HG03108 (cell line): Measurements from ENCODE around the gene DMTF1.

Source experiments
- ATAC-seq: cut with Tn5 transposase; IDR thresholded peaks from one replicate; pipeline ENCODE4 v1.9.1; 2021; ENCODE audit warnings: moderate library complexity; ENCODE audit not compliant: unreplicated experiment

Gene DMTF1

GRCh38 chr7:87146740-87147386 is 5.4 kb upstream of the DMTF1 start:
- ATAC-seq = no peak

- ATAC-seq = no peak
Measured at GRCh38 chr7:87147500-87147899, 4.8 kb upstream of the DMTF1 start.

- no peak for ATAC-seq
Measured at GRCh38 chr7:87148332-87148955, 3.8 kb upstream of the DMTF1 start.

DNA sequence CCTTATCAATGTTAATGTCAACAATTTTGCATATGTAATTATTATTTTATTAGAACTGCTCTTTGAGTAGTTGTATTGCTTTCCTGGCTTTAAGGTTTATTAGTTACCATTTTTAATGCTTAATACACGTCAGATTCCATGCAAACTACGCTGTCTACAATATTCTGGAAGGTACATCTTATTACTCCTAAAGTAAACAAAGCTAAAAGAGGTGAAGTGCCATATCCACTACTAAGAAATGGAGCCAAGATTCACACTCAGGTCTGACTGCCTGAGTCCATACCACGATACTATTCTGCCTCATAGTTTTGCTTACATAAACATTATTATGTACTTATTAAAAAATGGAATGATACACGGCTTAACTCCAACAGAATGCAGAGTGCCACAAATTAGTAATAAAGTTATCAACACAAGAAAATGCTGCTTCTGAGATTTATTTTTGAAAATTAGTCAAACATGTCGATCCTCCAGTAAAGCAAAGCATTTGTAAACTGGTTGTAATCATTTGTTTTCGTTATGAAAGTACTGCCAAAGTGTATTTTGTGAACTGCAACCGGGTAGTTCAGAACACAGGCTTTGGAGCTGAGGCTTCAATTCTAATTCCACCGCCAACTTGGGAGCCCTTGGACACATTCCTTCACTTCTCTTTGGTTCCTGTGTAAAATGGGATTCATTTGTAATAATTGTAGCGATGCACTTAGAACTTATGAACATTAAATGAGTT is 1.1 kb upstream of the DMTF1 start:
- ATAC-seq = no peak

- ATAC-seq = peak; percentile 1
Measured at GRCh38 chr7:87151729-87152111, 533 bp upstream of the DMTF1 start.

DNA sequence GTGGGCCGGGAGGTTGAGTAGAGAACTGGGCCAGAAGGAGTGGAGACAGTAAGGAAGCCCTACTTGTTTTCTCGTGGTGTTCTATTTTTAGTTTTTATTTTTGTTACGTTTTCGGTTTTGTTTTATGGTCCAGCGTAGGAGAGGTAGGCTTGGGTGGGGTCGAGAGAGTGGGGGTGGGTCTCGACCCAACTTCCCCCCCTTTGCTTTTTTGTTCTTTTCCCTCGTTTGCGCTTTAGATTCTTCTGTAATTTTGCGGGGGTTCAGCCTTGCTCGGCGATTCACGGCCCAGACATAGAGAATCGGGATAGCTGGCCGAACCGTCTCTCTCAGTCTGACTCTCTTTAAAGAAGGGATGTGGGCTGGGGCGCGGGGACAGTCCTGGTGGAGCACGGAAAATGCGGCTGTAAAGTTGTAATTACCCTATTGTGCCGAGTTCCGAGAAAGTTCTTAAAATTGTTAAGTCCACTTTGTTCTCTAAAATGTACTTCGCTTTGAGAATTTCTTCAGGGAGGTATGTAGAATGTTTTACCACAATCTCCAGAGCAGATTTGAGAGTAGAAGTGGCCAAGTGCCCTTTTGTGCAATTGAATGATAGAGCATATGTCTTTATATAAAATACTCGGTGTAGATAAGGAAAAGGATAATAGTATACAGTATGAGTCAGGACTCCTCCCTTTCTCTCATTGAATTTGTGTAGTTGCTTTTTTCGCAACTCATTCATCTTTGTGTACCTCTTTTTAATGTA is 816 bp downstream of the DMTF1 start:
- ATAC-seq = peak; percentile 8

- ATAC-seq = no peak
Measured at GRCh38 chr7:87154166-87154565, 1.9 kb downstream of the DMTF1 start.

DNA sequence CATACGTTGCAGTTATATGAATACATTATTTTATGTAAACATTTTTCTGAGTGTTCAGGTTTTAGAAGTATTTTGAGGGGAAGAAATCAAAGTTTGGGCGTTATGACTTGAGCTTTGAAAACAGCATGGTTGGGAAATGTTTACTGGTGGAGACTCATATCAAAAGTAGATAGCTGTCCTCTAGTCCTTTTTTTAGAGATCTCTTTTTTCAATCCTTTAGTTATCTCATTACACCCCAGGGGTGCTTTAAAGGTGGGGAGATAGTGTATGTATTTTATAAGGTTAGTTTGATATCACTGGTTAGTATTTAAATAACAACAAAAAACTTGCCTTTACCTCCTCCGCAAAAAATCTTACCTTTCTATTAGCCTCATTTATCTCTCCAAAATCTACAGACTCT is 2.3 kb downstream of the DMTF1 start:
- no peak for ATAC-seq

- no peak for ATAC-seq
Measured at GRCh38 chr7:87155788-87156187, 3.5 kb downstream of the DMTF1 start.

- no peak for ATAC-seq
Measured at GRCh38 chr7:87156709-87157108, 4.5 kb downstream of the DMTF1 start.

GRCh38 chr7:87159538-87159937 is 7.3 kb downstream of the DMTF1 start:
- ATAC-seq = no peak

DNA sequence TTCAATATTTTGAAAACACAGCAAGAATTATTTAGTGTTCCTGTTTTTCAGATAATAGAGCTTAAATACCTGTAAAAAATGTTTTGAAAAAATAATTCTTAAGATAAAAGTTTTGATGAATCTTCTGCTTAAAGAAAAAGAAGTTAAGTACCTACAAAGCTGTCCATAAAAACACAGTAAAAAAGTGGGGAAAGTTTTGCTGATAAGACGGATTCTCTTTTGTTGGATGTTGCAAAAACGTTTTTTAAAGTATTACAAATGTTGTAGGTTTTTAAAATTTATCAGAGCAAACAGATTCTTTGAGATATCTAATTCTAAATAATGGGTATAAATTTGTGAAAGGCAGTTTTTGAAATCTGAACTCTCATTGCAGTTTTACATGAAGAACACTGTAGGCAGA is 12.2 kb downstream of the DMTF1 start:
- no peak for ATAC-seq

DNA sequence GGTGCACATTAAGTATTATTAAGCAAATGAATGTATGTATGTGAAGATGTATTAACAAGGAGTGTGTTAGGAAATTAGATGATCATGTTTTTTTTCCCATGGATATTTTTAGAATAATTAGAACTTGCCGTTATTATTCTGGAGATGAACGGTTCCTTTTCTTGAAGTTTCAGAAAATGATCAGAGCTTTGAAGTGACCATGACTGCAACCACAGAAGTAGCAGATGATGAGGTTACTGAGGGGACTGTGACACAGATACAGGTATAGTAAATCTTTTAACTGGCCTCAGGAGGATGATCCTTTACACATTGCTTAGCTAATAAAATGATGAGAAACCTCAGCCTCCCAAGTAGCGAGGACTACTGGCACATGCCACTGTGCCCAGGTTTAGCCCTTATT is 18.6 kb downstream of the DMTF1 start:
- no peak for ATAC-seq

DNA sequence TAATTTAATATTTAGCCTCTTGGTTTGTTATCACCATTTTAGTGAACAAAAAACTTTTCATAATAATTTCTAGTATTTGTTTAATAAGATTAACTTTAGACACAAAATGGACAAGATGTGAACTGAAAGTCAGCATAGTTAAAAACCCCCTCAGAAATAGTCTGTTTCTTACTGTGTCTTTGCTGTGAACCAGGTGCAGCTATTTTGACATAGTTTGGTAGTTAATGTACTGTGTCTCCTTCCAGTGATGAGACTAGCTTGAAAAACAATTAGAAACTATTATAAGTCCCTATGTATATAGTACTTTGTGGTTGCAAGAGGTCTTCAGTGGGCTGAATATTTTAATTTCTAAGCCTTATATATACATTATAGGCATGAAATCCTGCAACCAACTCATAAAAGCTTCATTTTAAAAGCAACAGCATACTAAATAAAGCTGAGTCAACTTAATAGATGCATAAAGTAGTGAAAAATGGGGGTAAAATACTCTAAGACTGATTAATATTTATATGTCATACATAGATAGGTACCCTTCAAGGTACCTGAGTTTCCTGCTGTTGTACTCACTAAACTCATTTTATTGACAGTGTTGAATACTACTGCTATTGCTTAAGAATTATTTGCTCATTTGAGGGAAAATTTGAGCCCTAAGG is 19.2 kb downstream of the DMTF1 start:
- ATAC-seq = no peak

GRCh38 chr7:87173471-87173870 is 21.2 kb downstream of the DMTF1 start:
- no peak for ATAC-seq

DNA sequence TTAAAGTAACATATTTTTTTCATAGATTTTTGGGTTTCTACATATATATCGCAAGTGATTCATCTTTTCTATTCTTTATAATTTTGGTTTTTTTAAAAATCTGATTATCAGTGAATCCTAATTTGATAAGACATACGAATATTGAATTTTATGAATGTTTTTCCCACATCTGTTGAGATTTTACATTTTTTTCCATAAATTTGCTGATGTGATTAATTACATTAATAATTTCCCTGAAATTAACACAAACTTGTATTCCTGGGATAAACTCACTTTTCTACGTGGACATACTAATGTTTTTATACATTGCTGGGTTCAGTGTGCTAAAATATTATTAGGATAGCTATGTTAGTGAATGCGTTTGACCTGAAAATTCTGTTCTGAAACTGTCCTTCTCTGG is 26.1 kb downstream of the DMTF1 start:
- ATAC-seq = no peak

DNA sequence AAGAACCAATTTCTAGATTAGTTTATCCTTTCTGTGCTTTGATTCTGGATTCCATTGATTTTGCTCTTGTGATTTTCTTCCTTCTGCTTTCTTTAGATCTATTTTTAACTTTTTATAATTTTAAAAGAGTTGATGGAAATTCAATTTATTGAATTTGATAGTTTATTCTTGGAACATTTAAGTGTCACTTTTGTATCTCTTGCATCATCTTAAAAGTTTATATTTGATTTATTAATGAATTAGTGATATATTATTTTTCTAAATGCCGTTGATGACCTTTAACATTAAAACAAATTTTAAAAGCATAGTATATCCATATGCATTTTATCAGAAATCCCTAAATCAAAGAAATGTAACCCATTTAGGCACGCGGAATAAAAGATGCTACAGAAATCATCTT is 26.9 kb downstream of the DMTF1 start:
- ATAC-seq = no peak

GRCh38 chr7:87187120-87187519 is 34.9 kb downstream of the DMTF1 start:
- no peak for ATAC-seq

DNA sequence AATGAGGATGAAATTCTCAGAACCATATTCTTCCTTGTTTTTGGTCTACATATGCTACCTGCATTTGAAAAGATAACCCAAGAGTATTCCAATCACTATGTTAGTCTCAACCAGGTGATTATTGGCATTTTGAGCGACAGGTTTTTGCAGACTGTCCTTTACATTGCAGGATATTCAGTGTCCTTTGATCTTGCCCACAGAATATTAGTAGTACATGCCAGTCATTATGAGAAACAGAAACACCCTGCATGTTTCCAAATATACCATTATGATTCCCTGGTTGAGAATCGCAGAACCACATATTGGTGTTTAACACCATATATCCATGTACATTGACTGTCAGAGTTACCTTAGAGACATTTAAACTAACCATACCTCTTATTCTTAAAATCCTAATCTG is 36.7 kb downstream of the DMTF1 start:
- no peak for ATAC-seq

- ATAC-seq = no peak
Measured at GRCh38 chr7:87190783-87191182, 38.5 kb downstream of the DMTF1 start.

GRCh38 chr7:87192784-87193487 is 40.7 kb downstream of the DMTF1 start:
- ATAC-seq = no peak
